LNCaP clone FGC (cell line): ENCODE measurements around the gene DSCAM.

Source experiments
- DNase-seq: peaks from one replicate; pipeline ENCODE4 v3.0.0-alpha.2; 2011; ENCODE audit warnings: low read depth
- H3K4me3 ChIP-seq: 2 replicates; pipeline ENCODE4 v1.5.1; 2011; ENCODE audit warnings: mild to moderate bottlenecking, low read depth, low read length, control low read depth
- CTCF ChIP-seq: IDR thresholded peaks from 2 replicates; pipeline ENCODE4 v1.5.1; 2012; ENCODE audit warnings: mild to moderate bottlenecking; ENCODE audit not compliant: control insufficient read depth, insufficient read depth; ENCODE audit errors: extremely low read depth

Gene DSCAM

GRCh38 chr21:40687625-40688024 is 159.3 kb downstream of the DSCAM start:
- TF ChIP-seq CTCF = no peak
- H3K4me3 ChIP-seq = no peak overlapping the region
- no peak for DNase-seq

- H3K4me3 ChIP-seq = no peak overlapping the region
- DNase-seq = no peak
- TF ChIP-seq CTCF = no peak
Measured at GRCh38 chr21:40686526-40686925, 160.4 kb downstream of the DSCAM start.

GRCh38 chr21:40685141-40685540 is 161.8 kb downstream of the DSCAM start:
- H3K4me3 ChIP-seq = no peak overlapping the region
- no peak for DNase-seq
- TF ChIP-seq CTCF = no peak

- TF ChIP-seq CTCF = no peak
- DNase-seq = no peak
- no peak overlapping the region for H3K4me3 ChIP-seq
Measured at GRCh38 chr21:40684726-40685125, 162.2 kb downstream of the DSCAM start.

- no peak overlapping the region for H3K4me3 ChIP-seq
- DNase-seq = no peak
- no peak for TF ChIP-seq CTCF
Measured at GRCh38 chr21:40683349-40683748, 163.6 kb downstream of the DSCAM start.

- H3K4me3 ChIP-seq = no peak overlapping the region
- no peak for DNase-seq
- TF ChIP-seq CTCF = no peak
Measured at GRCh38 chr21:40681164-40681859, 165.6 kb downstream of the DSCAM start.

- no peak for TF ChIP-seq CTCF
- DNase-seq = no peak
- H3K4me3 ChIP-seq = no peak overlapping the region
Measured at GRCh38 chr21:40680311-40680710, 166.6 kb downstream of the DSCAM start.
